GM21723 (cell line): Measurements from ENCODE around the gene MORN5.

ENCODE experiments used
- ATAC-seq: cut with Tn5 transposase; IDR thresholded peaks from one replicate; pipeline ENCODE4 v1.9.1; 2021; ENCODE audit warnings: mild to moderate bottlenecking, moderate library complexity; ENCODE audit not compliant: unreplicated experiment

The MORN5 gene

GRCh38 chr9:122124528-122124927 lies 35.2 kb upstream of the MORN5 start:
- no peak for ATAC-seq

GRCh38 chr9:122125158-122125508 lies 34.6 kb upstream of the MORN5 start:
- ATAC-seq = no peak

GRCh38 chr9:122125509-122126330 lies 34.0 kb upstream of the MORN5 start:
- no peak for ATAC-seq

DNA sequence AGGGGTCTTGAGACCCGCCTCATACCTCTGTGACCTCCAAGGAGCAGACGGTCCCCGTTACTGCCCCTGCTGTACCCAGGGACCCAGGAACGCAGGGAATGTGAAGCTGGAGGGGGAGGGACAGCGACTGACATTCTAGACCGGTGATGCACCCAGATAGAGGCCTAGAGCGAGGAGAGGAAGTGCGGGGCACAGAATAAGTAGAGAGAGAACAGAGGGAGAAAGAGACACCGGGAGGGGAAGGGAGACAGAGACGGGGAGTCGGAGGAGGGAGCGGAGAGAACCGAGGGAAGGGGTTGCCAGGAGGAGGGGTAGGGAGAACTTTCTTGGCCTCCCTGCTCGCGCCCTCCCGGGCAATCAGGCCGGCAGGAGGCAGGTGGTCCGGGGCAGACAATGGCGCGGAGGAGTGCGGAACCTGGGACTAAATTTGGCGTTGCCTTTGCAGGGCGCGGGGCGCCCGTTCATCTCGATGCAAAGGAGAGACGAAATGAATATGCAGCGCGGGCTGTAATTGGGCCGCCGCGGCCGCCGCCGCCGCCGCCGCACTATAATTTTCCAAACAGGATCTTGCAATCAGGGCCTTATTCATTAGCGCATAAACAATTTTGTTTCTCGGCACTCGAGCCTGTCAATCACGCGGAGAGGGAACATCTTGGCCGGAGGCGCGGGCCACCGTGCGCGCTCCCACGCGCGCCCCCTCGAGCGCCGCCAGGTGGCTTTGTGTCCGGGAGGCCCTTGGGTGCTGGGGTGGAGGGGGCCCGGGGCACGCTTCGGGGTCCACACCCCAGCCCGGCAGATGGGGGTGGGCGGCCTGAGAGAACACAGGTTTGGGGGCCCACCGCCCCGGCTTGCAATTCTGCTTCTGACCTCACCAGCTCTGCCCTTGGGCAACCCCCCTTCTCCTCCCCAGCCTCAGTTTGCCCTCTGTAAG lies 33.1 kb upstream of the MORN5 start:
- no peak for ATAC-seq

DNA sequence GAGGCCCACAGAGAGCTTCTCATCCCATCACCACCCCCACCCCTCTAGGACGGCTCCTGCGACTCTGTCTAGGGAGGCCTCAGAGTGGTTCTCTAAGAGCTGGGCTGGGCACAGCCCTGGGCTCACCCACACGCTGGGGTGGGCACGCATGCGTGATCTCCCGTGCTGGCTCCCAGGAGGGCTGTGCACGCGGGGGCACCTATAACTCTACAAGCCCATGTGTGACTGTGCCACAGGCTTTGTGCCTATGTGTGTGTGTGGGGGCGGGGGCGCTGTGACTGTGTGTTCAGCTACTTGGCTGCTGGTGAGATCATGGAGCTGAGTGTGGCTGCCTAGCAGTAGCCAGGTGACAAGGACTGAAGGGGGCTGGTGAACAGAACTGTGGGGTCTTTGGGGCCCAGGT lies 32.3 kb upstream of the MORN5 start:
- ATAC-seq = no peak

DNA sequence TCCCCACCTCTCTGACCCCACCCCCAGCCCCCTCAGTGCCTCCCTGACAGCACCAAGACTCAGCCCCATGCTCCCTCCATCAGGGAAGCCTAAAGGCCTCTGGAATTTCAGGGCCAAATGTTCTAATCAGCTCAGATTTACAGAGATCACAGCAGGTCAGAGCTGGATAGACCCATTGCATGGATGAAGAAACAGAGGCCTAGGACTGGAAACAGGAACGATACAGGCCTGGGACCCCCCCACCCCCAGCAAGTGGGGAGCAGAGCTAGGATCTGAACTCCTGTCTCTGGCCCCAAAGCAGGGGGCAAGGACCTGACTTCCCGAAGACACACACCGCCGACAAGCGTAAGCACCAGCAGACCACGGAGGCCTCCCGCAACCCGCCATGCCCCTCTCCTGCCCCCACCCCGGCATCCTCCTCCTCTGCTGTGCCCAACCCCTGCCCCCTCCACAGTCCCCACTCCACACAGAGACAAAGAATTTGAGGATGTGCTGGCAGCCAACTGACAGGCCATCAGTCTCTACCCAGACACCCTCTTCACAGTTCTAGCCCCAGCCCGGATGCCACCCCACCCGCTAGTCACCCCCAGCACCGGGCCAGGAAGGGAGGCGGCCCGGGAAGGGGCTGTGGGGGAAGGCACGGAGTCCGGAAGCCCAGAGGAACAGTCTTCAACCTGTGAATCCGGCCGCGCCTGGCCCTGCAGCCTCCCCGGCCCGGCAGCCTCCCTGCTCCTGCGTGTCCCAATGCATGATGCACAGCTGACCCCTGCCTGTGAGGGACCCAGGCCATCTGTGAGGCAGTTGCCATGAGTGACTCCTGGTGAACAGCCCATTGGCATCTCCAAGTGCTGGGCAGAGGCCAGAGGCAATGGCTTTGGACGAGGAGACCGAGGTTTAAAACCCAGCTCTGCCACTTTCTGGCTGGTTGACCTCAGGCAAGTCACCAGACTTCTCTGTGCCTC lies 31.4 kb upstream of the MORN5 start:
- ATAC-seq = no peak

DNA sequence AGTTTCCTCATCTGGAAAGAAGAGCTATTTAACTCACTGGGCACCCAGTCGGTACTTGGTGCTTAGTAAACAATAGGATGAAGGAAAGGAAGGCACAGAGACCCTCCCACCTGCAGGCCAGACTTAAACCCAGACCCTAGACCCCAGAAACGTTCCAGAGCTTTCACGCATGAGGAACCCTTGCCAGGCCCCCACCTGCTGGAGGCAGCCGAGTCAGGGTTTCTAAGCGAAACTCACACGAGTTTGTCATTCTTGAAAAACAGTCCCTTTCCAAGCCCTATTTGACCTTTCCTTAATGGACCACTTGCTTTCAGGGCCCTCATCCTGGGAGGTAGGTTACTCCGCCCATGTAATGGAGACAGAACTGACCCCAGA lies 30.8 kb upstream of the MORN5 start:
- ATAC-seq = no peak

- ATAC-seq = no peak
These were observed 29.7 kb upstream of the MORN5 start for GRCh38 chr9:122129969-122130368.

DNA sequence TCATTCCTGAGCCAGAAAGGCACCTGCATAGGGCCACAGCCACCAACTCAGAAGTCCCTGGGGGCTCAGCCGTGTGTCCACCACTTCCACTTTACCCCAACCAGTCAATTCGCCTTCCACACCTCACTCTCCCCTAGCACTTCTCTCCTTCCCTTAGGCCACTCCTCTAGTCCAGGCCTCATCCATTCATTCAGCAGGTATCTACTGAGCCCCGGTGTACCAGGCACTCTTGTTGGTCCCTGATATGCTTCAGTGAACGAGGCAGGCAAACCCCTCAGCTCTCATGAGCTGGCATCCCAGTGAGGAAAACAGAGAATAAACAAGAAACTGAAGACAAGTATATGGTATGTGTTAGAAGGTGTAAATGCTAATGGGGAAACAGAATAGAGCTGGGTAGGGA lies 28.9 kb upstream of the MORN5 start:
- ATAC-seq = no peak

GRCh38 chr9:122131401-122132001 lies 28.2 kb upstream of the MORN5 start:
- no peak for ATAC-seq

DNA sequence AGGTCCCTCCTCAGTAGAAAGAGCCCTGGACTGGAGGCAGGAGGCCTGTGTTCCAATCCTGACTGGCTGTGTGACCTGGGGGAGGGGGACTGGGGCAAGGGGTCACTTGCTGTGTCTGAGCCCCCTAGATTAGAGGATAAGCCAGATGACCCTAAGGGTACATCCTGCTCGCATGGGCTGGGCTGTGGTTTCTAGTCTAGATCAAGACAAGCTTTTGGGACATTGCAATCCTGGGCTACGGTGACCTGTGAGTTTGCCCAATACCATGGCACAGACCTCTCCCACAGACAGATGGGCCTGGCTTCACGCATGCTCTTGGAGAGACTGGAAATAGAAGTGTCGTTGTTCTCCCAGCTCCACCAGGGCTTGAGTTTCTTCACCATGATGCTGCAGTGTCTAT lies 27.2 kb upstream of the MORN5 start:
- ATAC-seq = no peak

DNA sequence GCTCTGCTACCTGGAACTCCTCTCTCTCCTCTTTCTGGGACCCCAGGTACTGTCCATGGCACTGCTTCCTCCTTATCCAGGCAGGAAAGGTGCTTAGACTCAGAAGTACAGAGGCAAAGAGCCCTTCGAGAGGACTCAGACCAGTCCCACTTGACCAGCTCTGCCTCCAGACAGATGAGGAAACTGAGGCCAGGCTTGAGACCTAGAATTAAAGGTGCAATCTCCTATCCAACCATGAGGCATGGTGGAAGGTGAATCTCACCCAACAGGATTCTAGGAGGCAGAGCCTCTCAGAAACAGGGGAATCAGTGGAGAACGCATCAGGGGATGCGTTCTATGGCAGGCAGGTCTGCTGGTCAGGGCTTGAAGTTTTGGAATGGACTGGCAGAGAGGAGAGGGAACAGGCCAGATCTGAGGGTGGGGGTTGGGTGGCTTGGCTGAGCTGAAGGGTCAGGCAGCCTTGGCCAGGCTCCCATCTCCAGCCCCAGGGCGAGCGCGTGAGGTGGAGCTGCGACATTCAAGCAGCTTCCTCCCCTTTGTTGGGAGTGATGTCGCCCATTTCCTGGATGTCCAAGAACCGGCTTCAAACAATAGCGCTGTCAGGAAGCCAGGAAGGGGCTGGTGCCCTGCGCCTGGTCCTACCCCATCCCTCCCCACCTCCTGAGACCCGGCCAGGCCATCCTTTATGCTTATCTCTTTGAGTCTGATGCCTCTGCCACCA lies 26.3 kb upstream of the MORN5 start:
- no peak for ATAC-seq

- ATAC-seq = no peak
These were observed 25.6 kb upstream of the MORN5 start for GRCh38 chr9:122133984-122134535.

GRCh38 chr9:122134822-122135528 lies 24.7 kb upstream of the MORN5 start:
- ATAC-seq = no peak

- ATAC-seq = no peak
These were observed 24.2 kb upstream of the MORN5 start for GRCh38 chr9:122135529-122135859.

GRCh38 chr9:122138560-122139268 lies 21.0 kb upstream of the MORN5 start:
- no peak for ATAC-seq

- ATAC-seq = no peak
These were observed 19.1 kb upstream of the MORN5 start for GRCh38 chr9:122140368-122141193.

GRCh38 chr9:122141671-122142070 lies 18.0 kb upstream of the MORN5 start:
- ATAC-seq = no peak
